Measurements from ENCODE around the gene TTI1.
A peak's percentile ranks its signal among the peaks of the same experiment; 100 is the strongest.

TTI1 gene

GRCh38 chr20:38034961-38035360, 1.7 kb upstream of the TTI1 start:
- H3K23ac ChIP-seq (ENCODE audit: low read length): no peak overlapping the region
- no peak overlapping the region for H4K5ac ChIP-seq (ENCODE audit: low read length)
- H3K18ac ChIP-seq (ENCODE audit: low read length): no peak overlapping the region
- peaks cover 13% of the 10 kb centered on the region for H3K4me1 ChIP-seq (ENCODE audit: control insufficient read depth, low read depth, low read length)
- peak overlapping the region; percentile 96 for H3K9ac ChIP-seq (ENCODE audit: low read length)
- no peak overlapping the region for H4K8ac ChIP-seq (ENCODE audit: low read depth, low read length)
- H2BK15ac ChIP-seq (replicated peaks; ENCODE audit: low read depth): no peak overlapping the region
- H2BK5ac ChIP-seq (ENCODE audit: low read length): no peak overlapping the region
- DNase-seq: no peak
- H3K4ac ChIP-seq (ENCODE audit: low read depth, low read length): no peak overlapping the region
- peaks cover 1% of the 10 kb centered on the region for H3K36me3 ChIP-seq (ENCODE audit: control insufficient read depth, insufficient read depth, low read length)
- no peak overlapping the region for H3K4me2 ChIP-seq (ENCODE audit: low read length)
- no peak overlapping the region for H3K27ac ChIP-seq (ENCODE audit: low read depth, low read length)
- H3K4me3 ChIP-seq (ENCODE audit: low read length): no peak overlapping the region
- peaks cover 52% of the 10 kb centered on the region for H3K79me2 ChIP-seq (ENCODE audit: control insufficient read depth, insufficient read depth, low read length)
- H3K79me1 ChIP-seq (ENCODE audit: low read length): peaks cover 32% of the 10 kb centered on the region
- no CpG with 5 or more reads among the region's 6 CpGs for WGBS (ENCODE audit: extremely low coverage, insufficient coverage, low lambda C conversion rate)
- H2AK5ac ChIP-seq (ENCODE audit: low read length): no peak overlapping the region
- H2BK120ac ChIP-seq (ENCODE audit: low read depth, low read length): no peak overlapping the region
- H3K56ac ChIP-seq (ENCODE audit: low read length): peak overlapping the region; percentile 78
- no peaks in the 10 kb centered on the region for H3K27me3 ChIP-seq (ENCODE audit: insufficient read depth, low read length, poor library complexity)

- no peak overlapping the region for H3K18ac ChIP-seq (ENCODE audit: low read length)
These were observed 923 bp upstream of the TTI1 start for GRCh38 chr20:38034108-38034649.

DNA sequence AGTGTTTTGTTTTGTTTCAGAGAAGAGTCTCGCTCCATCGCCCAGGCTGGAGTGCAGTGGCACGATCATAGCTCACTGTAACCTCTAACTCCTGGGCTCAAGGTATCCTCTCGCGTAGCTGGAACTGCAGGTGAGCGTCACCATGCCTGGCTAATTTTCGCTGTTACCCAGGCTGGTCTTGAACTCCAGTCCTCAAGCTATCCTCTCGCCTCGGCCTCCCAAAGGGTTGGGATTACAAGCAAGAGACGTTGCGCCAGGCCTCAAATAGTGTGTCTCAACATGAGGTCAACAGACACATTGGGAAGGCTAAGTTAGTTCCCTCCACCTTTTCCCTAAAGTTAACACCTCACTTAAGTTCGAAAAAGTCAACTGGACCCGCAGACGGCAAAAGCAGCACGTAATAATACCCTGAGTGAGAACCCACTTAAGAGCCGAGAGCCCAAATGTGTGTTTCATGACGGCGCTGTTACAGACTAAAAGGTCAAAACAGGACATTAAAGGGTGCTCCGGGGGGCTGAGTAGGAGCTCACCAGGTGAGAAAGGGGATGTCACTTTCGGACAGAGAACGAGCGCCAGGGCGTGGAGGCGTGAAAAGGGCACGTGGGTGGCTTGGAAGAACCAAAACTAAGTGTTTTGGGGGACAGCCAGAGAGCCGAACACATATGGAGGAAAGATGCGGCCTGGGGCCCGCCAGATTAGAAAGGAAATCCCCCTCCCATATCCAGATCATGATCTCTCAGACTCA, 499 bp downstream of the TTI1 start:
- no peaks in the 10 kb centered on the region for H3K27me3 ChIP-seq (ENCODE audit: insufficient read depth, low read length, poor library complexity)

More at GRCh38 chr20:38034108-38034649, 923 bp upstream of the TTI1 start:
- Histone ChIP-seq H3K36me3 (ENCODE audit: control insufficient read depth, insufficient read depth, low read length) (peaks cover 1% of the 10 kb centered on the region), H3K4me2 (ENCODE audit: low read length) (peak overlapping the region; percentile 88), H3K79me2 (ENCODE audit: control insufficient read depth, insufficient read depth, low read length) (peaks cover 55% of the 10 kb centered on the region), H4K5ac (ENCODE audit: low read length) (no peak overlapping the region), H2BK5ac (ENCODE audit: low read length) (peak overlapping the region; percentile 35), H3K79me1 (ENCODE audit: low read length) (peaks cover 32% of the 10 kb centered on the region), H3K56ac (ENCODE audit: low read length) (peak overlapping the region; percentile 99), H2BK15ac (replicated peaks; ENCODE audit: low read depth) (no peak overlapping the region), H3K27me3 (ENCODE audit: insufficient read depth, low read length, poor library complexity) (no peaks in the 10 kb centered on the region), H3K4ac (ENCODE audit: low read depth, low read length) (peak overlapping the region; percentile 29), H3K9ac (ENCODE audit: low read length) (peak overlapping the region; percentile 96), H3K4me3 (ENCODE audit: low read length) (peak overlapping the region; percentile 89), H3K23ac (ENCODE audit: low read length) (peak overlapping the region; percentile 59), H4K8ac (ENCODE audit: low read depth, low read length) (no peak overlapping the region), H3K4me1 (ENCODE audit: control insufficient read depth, low read depth, low read length) (peaks cover 13% of the 10 kb centered on the region), H3K27ac (ENCODE audit: low read depth, low read length) (no peak overlapping the region), H2AK5ac (ENCODE audit: low read length) (peak overlapping the region; percentile 75), H2BK120ac (ENCODE audit: low read depth, low read length) (no peak overlapping the region)
- no CpG with 5 or more reads among the region's 14 CpGs for WGBS (ENCODE audit: extremely low coverage, insufficient coverage, low lambda C conversion rate)
- no peak for DNase-seq

DNA sequence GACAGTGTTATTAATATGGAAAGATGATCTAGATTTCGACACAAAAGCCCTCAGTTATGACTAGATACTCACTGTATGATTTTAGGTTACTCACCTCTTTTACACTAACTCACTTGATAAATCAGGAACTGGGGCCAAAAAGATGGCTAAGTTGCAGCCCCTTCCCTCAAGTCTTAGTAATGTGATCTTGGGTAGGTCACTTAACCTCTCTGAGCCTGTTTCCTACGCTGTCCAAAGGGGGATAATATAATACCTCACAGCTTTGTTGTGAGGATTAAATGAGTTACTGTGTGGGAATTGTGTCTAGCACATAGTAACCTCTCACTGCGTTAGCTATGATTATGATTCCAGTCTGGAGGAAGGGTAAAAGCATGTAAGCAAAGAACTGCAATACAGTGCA, 1.3 kb downstream of the TTI1 start:
- WGBS (ENCODE audit: extremely low coverage, insufficient coverage, low lambda C conversion rate): no CpG with 5 or more reads among the region's 3 CpGs
- Histone ChIP-seq H2BK15ac (replicated peaks; ENCODE audit: low read depth) (no peak overlapping the region), H3K4ac (ENCODE audit: low read depth, low read length) (no peak overlapping the region), H3K27me3 (ENCODE audit: insufficient read depth, low read length, poor library complexity) (no peaks in the 10 kb centered on the region), H3K4me3 (ENCODE audit: low read length) (no peak overlapping the region), H4K8ac (ENCODE audit: low read depth, low read length) (no peak overlapping the region), H3K4me2 (ENCODE audit: low read length) (peak overlapping the region; percentile 12), H2AK5ac (ENCODE audit: low read length) (no peak overlapping the region), H3K27ac (ENCODE audit: low read depth, low read length) (no peak overlapping the region), H2BK120ac (ENCODE audit: low read depth, low read length) (no peak overlapping the region), H3K36me3 (ENCODE audit: control insufficient read depth, insufficient read depth, low read length) (peaks cover 1% of the 10 kb centered on the region), H3K9ac (ENCODE audit: low read length) (peak overlapping the region; percentile 96), H2BK5ac (ENCODE audit: low read length) (no peak overlapping the region), H3K4me1 (ENCODE audit: control insufficient read depth, low read depth, low read length) (peaks cover 13% of the 10 kb centered on the region), H3K56ac (ENCODE audit: low read length) (peak overlapping the region; percentile 59), H3K79me1 (ENCODE audit: low read length) (peaks cover 33% of the 10 kb centered on the region), H3K79me2 (ENCODE audit: control insufficient read depth, insufficient read depth, low read length) (peaks cover 53% of the 10 kb centered on the region), H3K18ac (ENCODE audit: low read length) (no peak overlapping the region), H4K5ac (ENCODE audit: low read length) (no peak overlapping the region), H3K23ac (ENCODE audit: low read length) (no peak overlapping the region)
- no peak for DNase-seq

More for the DNA sequence above, 499 bp downstream of the TTI1 start:
- H3K79me2 ChIP-seq (ENCODE audit: control insufficient read depth, insufficient read depth, low read length): peaks cover 58% of the 10 kb centered on the region
- peak overlapping the region; percentile 99 for H3K56ac ChIP-seq (ENCODE audit: low read length)
- H2AK5ac ChIP-seq (ENCODE audit: low read length): no peak overlapping the region
- no peak overlapping the region for H3K18ac ChIP-seq (ENCODE audit: low read length)
- peak overlapping the region; percentile 82 for H3K4ac ChIP-seq (ENCODE audit: low read depth, low read length)
- H3K79me1 ChIP-seq (ENCODE audit: low read length): peaks cover 35% of the 10 kb centered on the region
- no peak overlapping the region for H3K27ac ChIP-seq (ENCODE audit: low read depth, low read length)
- WGBS (ENCODE audit: extremely low coverage, insufficient coverage, low lambda C conversion rate): no CpG with 5 or more reads among the region's 28 CpGs
- no peak for DNase-seq
- peaks cover 13% of the 10 kb centered on the region for H3K4me1 ChIP-seq (ENCODE audit: control insufficient read depth, low read depth, low read length)
- peak overlapping the region; percentile 42 for H3K4me3 ChIP-seq (ENCODE audit: low read length)
- peaks cover 1% of the 10 kb centered on the region for H3K36me3 ChIP-seq (ENCODE audit: control insufficient read depth, insufficient read depth, low read length)
- H2BK120ac ChIP-seq (ENCODE audit: low read depth, low read length): no peak overlapping the region
- peak overlapping the region; percentile 96 for H3K9ac ChIP-seq (ENCODE audit: low read length)
- H2BK5ac ChIP-seq (ENCODE audit: low read length): no peak overlapping the region
- H3K4me2 ChIP-seq (ENCODE audit: low read length): peak overlapping the region; percentile 79
- H4K5ac ChIP-seq (ENCODE audit: low read length): peak overlapping the region; percentile 61
- no peak overlapping the region for H4K8ac ChIP-seq (ENCODE audit: low read depth, low read length)
- H3K23ac ChIP-seq (ENCODE audit: low read length): no peak overlapping the region
- H2BK15ac ChIP-seq (replicated peaks; ENCODE audit: low read depth): no peak overlapping the region

- H3K27me3 ChIP-seq (ENCODE audit: insufficient read depth, low read length, poor library complexity): no peaks in the 10 kb centered on the region
- no peak overlapping the region for H2BK120ac ChIP-seq (ENCODE audit: low read depth, low read length)
- H3K9ac ChIP-seq (ENCODE audit: low read length): no peak overlapping the region
- no peak overlapping the region for H2BK5ac ChIP-seq (ENCODE audit: low read length)
- WGBS (ENCODE audit: extremely low coverage, insufficient coverage, low lambda C conversion rate): no CpG with 5 or more reads among the region's 3 CpGs
- H3K36me3 ChIP-seq (ENCODE audit: control insufficient read depth, insufficient read depth, low read length): no peaks in the 10 kb centered on the region
- peaks cover 27% of the 10 kb centered on the region for H3K79me1 ChIP-seq (ENCODE audit: low read length)
- no peak overlapping the region for H3K23ac ChIP-seq (ENCODE audit: low read length)
- H3K4ac ChIP-seq (ENCODE audit: low read depth, low read length): no peak overlapping the region
- H3K4me3 ChIP-seq (ENCODE audit: low read length): no peak overlapping the region
- H2BK15ac ChIP-seq (replicated peaks; ENCODE audit: low read depth): no peak overlapping the region
- H3K56ac ChIP-seq (ENCODE audit: low read length): no peak overlapping the region
- H3K4me1 ChIP-seq (ENCODE audit: control insufficient read depth, low read depth, low read length): peaks cover 10% of the 10 kb centered on the region
- no peak overlapping the region for H3K27ac ChIP-seq (ENCODE audit: low read depth, low read length)
- peaks cover 45% of the 10 kb centered on the region for H3K79me2 ChIP-seq (ENCODE audit: control insufficient read depth, insufficient read depth, low read length)
- H4K5ac ChIP-seq (ENCODE audit: low read length): no peak overlapping the region
- no peak for DNase-seq
- H4K8ac ChIP-seq (ENCODE audit: low read depth, low read length): no peak overlapping the region
- H3K4me2 ChIP-seq (ENCODE audit: low read length): no peak overlapping the region
- no peak overlapping the region for H3K18ac ChIP-seq (ENCODE audit: low read length)
- H2AK5ac ChIP-seq (ENCODE audit: low read length): no peak overlapping the region
These were observed 3.8 kb downstream of the TTI1 start for GRCh38 chr20:38029453-38029852.
